Smooth muscle cell (in vitro differentiated cells): ENCODE measurements around the gene KLHL42. TPM values are rescaled to one million over a fixed set of nuclear protein-coding genes. Genes with fewer than 3 reads are reported as not detected.
"Not testable (repeated sequence)": the region's sequence is repeated elsewhere in the genome, so short reads cannot be mapped to it uniquely, and the experiment has no call there.

ENCODE experiments used
- DNase-seq: peaks from one replicate; lab custom pipeline; 2025; ENCODE audit not compliant: unreplicated experiment; lab: John Stamatoyannopoulos, UW
- H2AFZ ChIP-seq: fragments of 200-600 bp; sonication (generic); 2 replicates; pipeline ENCODE4 v1.6.0; 2016; ENCODE audit warnings: antibody characterized with exemption, low read depth, mild to moderate bottlenecking
- H3F3A ChIP-seq: fragments of 200-600 bp; sonication (generic); 2 replicates; pipeline ENCODE4 v1.6.0; 2017; ENCODE audit warnings: antibody characterized with exemption, low read depth
- H3K27ac ChIP-seq: fragments of 200-600 bp; sonication (generic); 2 replicates; pipeline ENCODE4 v1.5.1; 2016; ENCODE audit warnings: low read depth, mild to moderate bottlenecking
- H3K27me3 ChIP-seq: fragments of 200-600 bp; sonication (generic); 2 replicates; pipeline ENCODE4 v1.6.1; 2016; ENCODE audit warnings: low read depth, mild to moderate bottlenecking
- H3K36me3 ChIP-seq: fragments of 200-600 bp; sonication (generic); 2 replicates; pipeline ENCODE4 v1.5.1; 2016; ENCODE audit warnings: low read depth
- H3K4me1 ChIP-seq: fragments of 200-600 bp; sonication (generic); 2 replicates; pipeline ENCODE4 v1.5.1; 2016; ENCODE audit warnings: low read depth
- H3K4me2 ChIP-seq: fragments of 200-600 bp; sonication (generic); 2 replicates; pipeline ENCODE4 v1.6.0; 2016; ENCODE audit warnings: mild to moderate bottlenecking
- H3K4me3 ChIP-seq: fragments of 200-600 bp; sonication (generic); 2 replicates; pipeline ENCODE4 v1.5.1; 2016; ENCODE audit warnings: mild to moderate bottlenecking
- H3K79me2 ChIP-seq: fragments of 200-600 bp; sonication (generic); 2 replicates; pipeline ENCODE4 v1.6.0; 2016; ENCODE audit warnings: low read depth, mild to moderate bottlenecking
- H3K9ac ChIP-seq: fragments of 200-600 bp; sonication (generic); 2 replicates; pipeline ENCODE4 v1.6.0; 2016; ENCODE audit warnings: low read depth
- H3K9me3 ChIP-seq: fragments of 200-600 bp; sonication (generic); replicated peaks from 2 replicates; pipeline ENCODE4 v1.5.1; 2016; ENCODE audit warnings: low read depth
- H4K20me1 ChIP-seq: fragments of 200-600 bp; sonication (generic); 2 replicates; pipeline ENCODE4 v1.6.0; 2016; ENCODE audit warnings: low read depth
- CTCF ChIP-seq: fragments of 200-600 bp; sonication (generic); IDR thresholded peaks from 2 replicates; pipeline ENCODE4 v1.5.1; 2017; ENCODE audit warnings: borderline replicate concordance, mild to moderate bottlenecking, antibody characterized with exemption; ENCODE audit not compliant: insufficient read depth, poor library complexity, severe bottlenecking
- whole genome bisulfite sequencing: methylation state at CpG from one replicate; pipeline ENCODE4 v1.1.7; 2016; ENCODE audit warnings: low lambda C conversion rate; 5-methylcytosine and 5-hydroxymethylcytosine counted together
- polyA plus RNA-seq: library from polyadenylated mRNA; unstranded; fragments of >200 nt; fragmentation: Nextera tagmentation; extraction: Ambion mirVana; gene quantifications from 2 replicates; pipeline ENCODE4 v1.2.1, GENCODE V29; 2016
- total RNA-seq: library from RNA; depleted of rRNA; stranded (reverse); fragments of >200 nt; gene quantifications from 2 replicates; pipeline ENCODE4 v1.2.3, GENCODE V29; 2014

Gene KLHL42
- total and polyA plus RNA-seq, 2 experiments from 2014 or later = 25.6 to 35.4 TPM

GRCh38 chr12:27843714-27844245, 63.7 kb downstream of the KLHL42 start:
- 16% methylated on average over 8 of the region's 8 CpGs for WGBS
- H4K20me1 ChIP-seq = no peaks in the 10 kb centered on the region
- peaks cover 13% of the 10 kb centered on the region for H3F3A ChIP-seq
- DNase-seq = no peak
- H2AFZ ChIP-seq = no peak overlapping the region
- H3K27ac ChIP-seq = peak overlapping the region; percentile 78
- no peaks in the 10 kb centered on the region for H3K36me3 ChIP-seq
- peaks cover 10% of the 10 kb centered on the region for H3K4me1 ChIP-seq
- no peak overlapping the region for H3K4me3 ChIP-seq
- no peak for TF ChIP-seq CTCF
- H3K4me2 ChIP-seq = peak overlapping the region; percentile 77
- H3K79me2 ChIP-seq = no peaks in the 10 kb centered on the region
- H3K9ac ChIP-seq = peak overlapping the region; percentile 36
- H3K9me3 ChIP-seq = no peaks in the 10 kb centered on the region
- H3K27me3 ChIP-seq = no peaks in the 10 kb centered on the region

GRCh38 chr12:27844366-27845090, 64.5 kb downstream of the KLHL42 start:
- peak overlapping the region; percentile 36 for H3K9ac ChIP-seq
- DNase-seq = no peak
- peaks cover 8% of the 10 kb centered on the region for H3K4me1 ChIP-seq
- TF ChIP-seq CTCF = no peak
- H3K36me3 ChIP-seq = no peaks in the 10 kb centered on the region
- no peaks in the 10 kb centered on the region for H3K79me2 ChIP-seq
- H3K27ac ChIP-seq = peak overlapping the region; percentile 78
- H3K27me3 ChIP-seq = no peaks in the 10 kb centered on the region
- H3K9me3 ChIP-seq = no peaks in the 10 kb centered on the region
- H2AFZ ChIP-seq = no peak overlapping the region
- no peaks in the 10 kb centered on the region for H4K20me1 ChIP-seq
- peak overlapping the region; percentile 12 for H3K4me3 ChIP-seq
- H3K4me2 ChIP-seq = peak overlapping the region; percentile 77
- peaks cover 13% of the 10 kb centered on the region for H3F3A ChIP-seq
- 31% methylated on average over 15 of the region's 15 CpGs for WGBS

- WGBS = 47% methylated on average over 2 of the region's 2 CpGs
- DNase-seq = no peak
These were observed 65.2 kb downstream of the KLHL42 start for GRCh38 chr12:27845187-27845586.

GRCh38 chr12:27845706-27846105, 65.7 kb downstream of the KLHL42 start:
- H3K27me3 ChIP-seq, H3K4me1 ChIP-seq, H3K4me3 ChIP-seq, H3F3A ChIP-seq, DNase-seq, H3K4me2 ChIP-seq, H4K20me1 ChIP-seq, H3K9me3 ChIP-seq, H3K9ac ChIP-seq, H2AFZ ChIP-seq, H3K36me3 ChIP-seq, H3K27ac ChIP-seq, H3K79me2 ChIP-seq: not testable (repeated sequence)
- 82% methylated on average over 3 of the region's 3 CpGs for WGBS

More at GRCh38 chr12:27845187-27845586, 65.2 kb downstream of the KLHL42 start:
- Histone ChIP-seq H3K9ac (no peak overlapping the region), H3K27ac (peak overlapping the region; percentile 78), H3K27me3 (no peaks in the 10 kb centered on the region), H3K4me1 (peaks cover 8% of the 10 kb centered on the region), H3F3A (peaks cover 8% of the 10 kb centered on the region), H3K4me2 (peak overlapping the region; percentile 77), H3K4me3 (no peak overlapping the region), H3K9me3 (no peaks in the 10 kb centered on the region), H3K79me2 (no peaks in the 10 kb centered on the region), H3K36me3 (no peaks in the 10 kb centered on the region), H4K20me1 (no peaks in the 10 kb centered on the region), H2AFZ (no peak overlapping the region)
- no peak for TF ChIP-seq CTCF

- peaks cover 11% of the 10 kb centered on the region for H3F3A ChIP-seq
- not testable (repeated sequence) for H3K4me2 ChIP-seq, H3K9ac ChIP-seq, H3K36me3 ChIP-seq, DNase-seq, H3K4me1 ChIP-seq, H3K4me3 ChIP-seq, H4K20me1 ChIP-seq, H3K9me3 ChIP-seq, H3K79me2 ChIP-seq, H2AFZ ChIP-seq, H3K27me3 ChIP-seq, H3K27ac ChIP-seq
- WGBS = 97% methylated on average over 2 of the region's 2 CpGs
These were observed 67.3 kb downstream of the KLHL42 start for GRCh38 chr12:27847293-27847692.
